ENCODE results near the gene KSR1. TPM values are rescaled to one million over a fixed set of nuclear protein-coding genes. Genes with fewer than 3 reads are reported as not detected.

The KSR1 gene
- total and polyA plus RNA-seq, 2 experiments from 2014 or later: 7.8 to 53.2 TPM

- TF ChIP-seq ZNF462 (CRISPR knock-in tag; IDR thresholded peaks at IDR 0.05) (no peak), JUNB (IDR thresholded peaks at IDR 0.05; ENCODE audit: unreplicated experiment) (no peak)
Measured at GRCh38 chr17:27585153-27585681, 129.0 kb downstream of the KSR1 start (continued).

- ATAC-seq: no peak
- H3K9me2 ChIP-seq (ENCODE audit: insufficient read depth): no peaks in the 10 kb centered on the region
- Mint-ChIP-seq H3K36me3 (ENCODE audit: low read depth) (peaks cover 3% of the 10 kb centered on the region; the same call in 2 of the 3 replicates), H3K9me3 (no peaks in the 10 kb centered on the region; the same call in 1 of the 3 replicates), H3K4me1 (peaks cover 7% of the 10 kb centered on the region; the same call in 2 of the 3 replicates), H3K27ac (peak overlapping the region; percentile 31; the same call in 1 of the 2 replicates), H3K27me3 (ENCODE audit: insufficient read depth, low read depth, poor library complexity) (peaks cover 11% of the 10 kb centered on the region), H3K4me3 (no peak overlapping the region)
- no peaks in the 10 kb centered on the region for H3F3A ChIP-seq (replicated peaks; ENCODE audit: low read depth)
- no peaks in the 10 kb centered on the region; the same call in 1 of the 2 replicates for H3K4me1 ChIP-seq (ENCODE audit: insufficient read depth)
- H3K4me2 ChIP-seq: no peak overlapping the region
- no peak for DNase-seq (ENCODE audit: low spot score)
- H3K27ac ChIP-seq (ENCODE audit: low read depth): no peak overlapping the region
- no peak overlapping the region for H2AFZ ChIP-seq
- no peaks in the 10 kb centered on the region for H3K79me2 ChIP-seq (replicated peaks; ENCODE audit: insufficient read depth)
- no peak overlapping the region for H3K4me3 ChIP-seq
- H3K36me3 ChIP-seq (ENCODE audit: insufficient read depth): no peaks in the 10 kb centered on the region
- H4K20me1 ChIP-seq (replicated peaks; ENCODE audit: insufficient read depth): no peaks in the 10 kb centered on the region
- H3K27me3 ChIP-seq (ENCODE audit: insufficient read depth): no peaks in the 10 kb centered on the region
- TF ChIP-seq EZH2 (IDR thresholded peaks at IDR 0.05; ENCODE audit: low read depth, unreplicated experiment) (no peak), NANOG (IDR thresholded peaks at IDR 0.05; ENCODE audit: borderline replicate concordance) (no peak), CTCF (conservative IDR thresholded peaks at IDR 0.05; ENCODE audit: low read depth in 2 of 2) (no peak), ZNF462 (CRISPR knock-in tag; IDR thresholded peaks at IDR 0.05) (no peak), ETS1 (IDR thresholded peaks at IDR 0.05) (no peak)
Measured at GRCh38 chr17:27585792-27586191, 129.5 kb downstream of the KSR1 start.
